Fibroblast of villous mesenchyme (primary cell): ENCODE measurements around the gene OR51G2. TPM values are rescaled to one million over a fixed set of nuclear protein-coding genes. Genes with fewer than 3 reads are reported as not detected.

Source experiments
- DNase-seq: peaks from one replicate; pipeline ENCODE4 v3.0.0-alpha.2; 2010; ENCODE audit warnings: low read depth
- H3K4me3 ChIP-seq: 2 replicates; pipeline ENCODE4 v1.5.1; 2011; ENCODE audit warnings: low read depth, mild to moderate bottlenecking, low read length
- total RNA-seq: library from RNA; depleted of rRNA; stranded (reverse); fragments of >200 nt; gene quantifications from 2 replicates; pipeline ENCODE4 v1.2.3, GENCODE V29; 2012
- TF ChIP-seq, protein P1 (sequence below): IDR thresholded peaks from 2 replicates; pipeline ENCODE4 v1.5.1; 2012; ENCODE audit warnings: low read depth, mild to moderate bottlenecking, low read length; ENCODE audit not compliant: insufficient read depth

Gene OR51G2
- total RNA-seq, 1 donor = not detected

DNA sequence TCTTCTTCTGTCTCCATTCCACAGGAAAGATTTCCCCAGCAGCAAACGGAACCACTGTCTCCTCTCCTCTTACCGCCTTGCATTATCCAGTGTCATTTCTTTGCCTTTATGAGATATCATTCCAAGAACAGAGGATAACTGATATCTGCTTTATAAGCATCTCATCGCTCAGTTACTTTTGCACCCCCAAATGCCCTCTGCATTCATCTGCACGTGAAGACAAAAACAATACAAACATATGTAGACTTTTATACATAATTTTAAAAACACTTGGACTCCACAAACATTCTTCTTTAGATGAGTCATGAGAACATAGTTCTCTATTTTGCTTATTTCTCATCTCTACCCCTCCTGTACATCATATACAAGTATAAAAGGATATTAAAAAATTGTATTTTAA is 38.0 kb downstream of the OR51G2 start:
- TF ChIP-seq, protein P1, sequence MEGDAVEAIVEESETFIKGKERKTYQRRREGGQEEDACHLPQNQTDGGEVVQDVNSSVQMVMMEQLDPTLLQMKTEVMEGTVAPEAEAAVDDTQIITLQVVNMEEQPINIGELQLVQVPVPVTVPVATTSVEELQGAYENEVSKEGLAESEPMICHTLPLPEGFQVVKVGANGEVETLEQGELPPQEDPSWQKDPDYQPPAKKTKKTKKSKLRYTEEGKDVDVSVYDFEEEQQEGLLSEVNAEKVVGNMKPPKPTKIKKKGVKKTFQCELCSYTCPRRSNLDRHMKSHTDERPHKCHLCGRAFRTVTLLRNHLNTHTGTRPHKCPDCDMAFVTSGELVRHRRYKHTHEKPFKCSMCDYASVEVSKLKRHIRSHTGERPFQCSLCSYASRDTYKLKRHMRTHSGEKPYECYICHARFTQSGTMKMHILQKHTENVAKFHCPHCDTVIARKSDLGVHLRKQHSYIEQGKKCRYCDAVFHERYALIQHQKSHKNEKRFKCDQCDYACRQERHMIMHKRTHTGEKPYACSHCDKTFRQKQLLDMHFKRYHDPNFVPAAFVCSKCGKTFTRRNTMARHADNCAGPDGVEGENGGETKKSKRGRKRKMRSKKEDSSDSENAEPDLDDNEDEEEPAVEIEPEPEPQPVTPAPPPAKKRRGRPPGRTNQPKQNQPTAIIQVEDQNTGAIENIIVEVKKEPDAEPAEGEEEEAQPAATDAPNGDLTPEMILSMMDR = no peak
- DNase-seq = no peak
- no peak overlapping the region for H3K4me3 ChIP-seq

DNA sequence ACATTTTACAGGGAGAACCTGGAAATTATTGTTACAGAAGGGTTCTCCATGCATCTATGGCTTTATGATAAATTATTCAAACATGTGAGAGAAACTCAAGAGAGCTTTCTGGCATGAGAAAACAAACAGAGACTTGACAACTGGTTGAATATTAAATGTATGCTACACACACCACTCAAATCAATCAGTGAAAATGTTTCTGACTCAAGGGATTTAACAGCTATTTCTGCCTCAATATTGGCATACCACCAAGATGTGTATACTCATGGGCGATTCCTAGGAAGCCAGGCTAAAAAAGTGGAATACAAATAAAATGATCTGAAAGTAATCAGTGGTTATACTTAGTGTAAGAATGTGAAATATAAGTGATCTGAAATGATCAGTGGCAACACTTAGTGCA is 53.3 kb downstream of the OR51G2 start:
- no peak overlapping the region for H3K4me3 ChIP-seq
- DNase-seq = no peak
- TF ChIP-seq, protein P1 = no peak

DNA sequence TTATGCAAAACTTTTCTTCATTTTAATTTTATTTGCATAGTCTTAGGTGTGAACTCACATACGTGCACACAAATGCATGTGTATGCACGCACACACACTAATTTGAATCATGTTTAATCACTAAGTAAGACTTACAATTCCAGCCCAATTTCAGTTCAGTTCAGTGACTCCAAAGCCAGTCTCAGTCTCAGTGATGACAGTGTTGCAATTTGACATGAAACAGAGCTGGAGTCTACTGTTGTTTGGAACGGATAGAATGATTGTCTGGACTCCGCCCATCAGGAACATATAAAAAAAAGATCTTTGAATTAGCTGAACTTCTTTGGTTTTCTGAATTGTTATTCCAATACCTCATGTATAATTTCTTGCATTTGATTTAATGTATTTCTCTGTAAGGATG is 55.3 kb downstream of the OR51G2 start:
- no peak overlapping the region for H3K4me3 ChIP-seq
- no peak for DNase-seq
- TF ChIP-seq, protein P1 = no peak

Other genes starting within 250 kb of the OR51G2 start
- 0.43 and 1.9 TPM in 2 replicates for gene OR51E2, start 221.5 kb downstream of the OR51G2 start, total RNA-seq
- not detected in 2 replicates for gene MMP26, start 214.6 kb downstream of the OR51G2 start, total RNA-seq
- not detected in 2 replicates for gene OR51F1, start 149.4 kb downstream of the OR51G2 start, total RNA-seq
- not detected in 2 replicates for gene OR52R1, start 115.0 kb downstream of the OR51G2 start, total RNA-seq
- gene OR51F2, start 98.0 kb downstream of the OR51G2 start, total RNA-seq = not detected in 2 replicates
- gene OR51S1, start 70.1 kb downstream of the OR51G2 start, total RNA-seq = not detected in 2 replicates
- gene OR51T1, start 37.5 kb downstream of the OR51G2 start, total RNA-seq = not detected in 2 replicates
- not detected in 2 replicates for gene OR51A7, start 15.6 kb downstream of the OR51G2 start, total RNA-seq
- not detected in 2 replicates for gene OR51G1, start 5.0 kb upstream of the OR51G2 start, total RNA-seq
- not detected in 2 replicates for gene OR51A4, start 28.3 kb upstream of the OR51G2 start, total RNA-seq
- gene OR51A2, start 36.4 kb upstream of the OR51G2 start, total RNA-seq = not detected in 2 replicates
- gene OR51L1, start 75.5 kb upstream of the OR51G2 start, total RNA-seq = not detected in 2 replicates
- not detected in 2 replicates for gene OR52J3, start 127.2 kb upstream of the OR51G2 start, total RNA-seq
- gene OR52E2, start 140.3 kb upstream of the OR51G2 start, total RNA-seq = not detected in 2 replicates
- gene OR52E1, start 150.2 kb upstream of the OR51G2 start, total RNA-seq = not detected in 2 replicates
- gene OR52A5, start 219.0 kb upstream of the OR51G2 start, total RNA-seq = not detected in 2 replicates
- gene OR52A1, start 235.4 kb upstream of the OR51G2 start, total RNA-seq = not detected in 2 replicates